GM12892 (cell line): ENCODE results near the gene AKAP13.

ENCODE experiments used
- DNase-seq: peaks from one replicate; pipeline ENCODE4 v3.0.0; 2011; ENCODE audit not compliant: insufficient read length
- FAIRE-seq: peaks from 2 replicates; lab custom pipeline; 2011; peaks lifted over from hg19 to GRCh38; lab: Jason Lieb, UNC
- POLR2A ChIP-seq: IDR thresholded peaks from 2 replicates; pipeline ENCODE4 v1.6.1; 2011; ENCODE audit warnings: low read depth, low read length, control low read depth
- POLR2AphosphoS5 ChIP-seq: IDR thresholded peaks from 2 replicates; pipeline ENCODE4 v1.6.1; 2011; ENCODE audit warnings: low read depth, low read length, control low read depth
- TAF1 ChIP-seq: IDR thresholded peaks from 2 replicates; pipeline ENCODE4 v1.6.1; 2011; ENCODE audit warnings: low read depth, mild to moderate bottlenecking, control low read depth, low read length, borderline replicate concordance

The AKAP13 gene

DNA sequence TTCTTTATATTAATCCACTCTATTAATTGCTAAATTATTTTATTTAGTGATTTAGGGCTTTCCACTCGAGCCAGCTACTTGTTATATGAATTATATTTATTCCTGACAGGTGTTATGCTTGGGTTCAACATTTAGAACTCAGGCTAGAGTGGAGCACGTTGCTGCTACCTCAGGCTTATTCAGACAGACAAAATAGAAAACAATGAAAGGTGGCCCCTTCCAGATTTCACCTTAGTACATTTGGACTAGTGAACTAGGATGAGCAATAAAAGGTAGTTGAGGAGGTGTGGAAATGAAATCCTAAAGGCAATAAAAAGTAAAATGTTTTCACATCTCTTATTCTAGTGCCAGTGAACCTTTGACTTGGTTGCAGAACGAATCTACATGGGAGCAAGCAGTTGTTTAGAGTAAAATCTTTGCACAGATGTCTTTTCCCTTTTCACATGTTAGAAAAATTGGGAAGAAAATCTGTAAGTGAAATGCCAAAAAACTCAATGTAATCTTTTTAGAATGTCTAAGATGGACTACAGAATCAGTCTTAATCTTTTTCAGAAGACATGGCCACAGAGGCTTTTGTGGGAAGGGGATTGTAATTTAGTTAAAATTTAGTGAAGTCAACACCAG lies 63.8 kb downstream of the AKAP13 start:
- no peak for FAIRE-seq

DNA sequence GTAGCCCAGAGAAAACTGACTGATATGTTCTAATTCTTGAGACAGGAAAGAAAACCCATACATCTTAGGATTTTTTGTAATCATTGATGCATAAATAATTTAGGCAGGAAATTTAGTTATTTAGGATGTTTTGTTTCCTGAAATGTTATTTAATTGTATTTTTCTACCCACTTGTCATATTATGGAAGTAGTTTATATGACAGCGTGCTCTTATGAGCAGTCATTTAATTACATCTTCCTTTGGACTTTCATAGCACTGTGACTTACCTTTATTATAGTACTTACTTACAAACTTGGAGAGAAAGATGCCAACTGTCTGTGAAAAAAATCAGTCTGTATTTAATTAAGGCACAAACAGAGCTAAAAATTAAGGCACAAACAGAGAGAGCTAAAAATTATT lies 65.0 kb downstream of the AKAP13 start:
- TF ChIP-seq POLR2AphosphoS5 (no peak), TAF1 (no peak), POLR2A (no peak)
- no peak for DNase-seq
- no peak for FAIRE-seq

More for the DNA sequence above, 63.8 kb downstream of the AKAP13 start:
- TF ChIP-seq TAF1 (no peak), POLR2A (no peak), POLR2AphosphoS5 (no peak)
- no peak for DNase-seq

GRCh38 chr15:85451099-85451700 lies 70.8 kb downstream of the AKAP13 start:
- DNase-seq (no peak), FAIRE-seq (no peak)
- TF ChIP-seq TAF1 (no peak), POLR2A (no peak), POLR2AphosphoS5 (no peak)

DNA sequence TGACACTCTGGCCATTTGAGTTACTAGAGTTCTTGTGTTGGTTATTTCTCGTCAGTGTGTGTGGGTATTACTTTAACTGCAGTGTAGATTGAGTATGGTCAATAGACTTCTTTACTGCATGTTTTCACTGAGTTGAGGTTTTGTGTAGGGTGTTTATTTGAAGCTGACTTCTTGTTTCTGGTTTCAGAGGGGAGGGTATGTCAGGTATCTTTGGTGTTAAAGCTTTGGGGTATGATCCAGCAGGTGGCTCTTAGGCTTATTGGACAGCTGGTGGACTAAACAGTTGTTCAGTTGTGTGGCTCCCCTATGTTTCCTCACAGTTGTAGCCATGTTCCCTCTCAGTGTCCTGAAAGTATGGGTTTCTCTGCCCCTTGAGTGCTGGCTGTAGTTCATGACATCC lies 72.0 kb downstream of the AKAP13 start:
- peak; percentile 87 for FAIRE-seq
- no peak for TF ChIP-seq POLR2AphosphoS5
- TF ChIP-seq POLR2A, result no peak
- no peak for TF ChIP-seq TAF1
- no peak for DNase-seq

- DNase-seq (no peak), FAIRE-seq (no peak)
- TF ChIP-seq TAF1 (no peak), POLR2AphosphoS5 (no peak), POLR2A (no peak)
Measured at GRCh38 chr15:85453144-85453872, 72.9 kb downstream of the AKAP13 start.

- no peak for DNase-seq
- FAIRE-seq, result no peak
- TF ChIP-seq POLR2AphosphoS5 (no peak), POLR2A (no peak), TAF1 (no peak)
Measured at GRCh38 chr15:85454403-85454802, 74.0 kb downstream of the AKAP13 start.

DNA sequence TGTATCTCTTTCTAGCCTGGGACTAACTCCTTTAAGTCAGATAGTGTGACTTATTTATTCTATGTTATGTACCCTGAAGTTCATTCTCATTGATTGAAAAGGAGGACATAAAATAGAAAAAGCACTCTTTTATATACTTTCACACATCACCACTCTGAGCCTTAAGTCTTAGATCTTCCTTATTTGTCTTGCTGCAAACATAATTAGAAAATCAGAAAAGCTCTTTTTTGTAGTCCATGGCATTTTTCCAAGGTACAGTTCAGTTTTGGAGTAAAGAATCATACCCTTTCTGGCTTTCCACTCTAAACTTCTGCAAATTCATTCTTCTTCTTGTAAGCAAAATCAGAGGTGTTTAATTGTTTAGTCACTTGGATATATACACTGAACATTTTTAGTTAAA lies 75.5 kb downstream of the AKAP13 start:
- FAIRE-seq (no peak), DNase-seq (no peak)
- TF ChIP-seq POLR2A (no peak), POLR2AphosphoS5 (no peak), TAF1 (no peak)

GRCh38 chr15:85456798-85457197 lies 76.4 kb downstream of the AKAP13 start:
- FAIRE-seq (peak; percentile 72), DNase-seq (no peak)
- TF ChIP-seq POLR2A (no peak), TAF1 (no peak), POLR2AphosphoS5 (no peak)

DNA sequence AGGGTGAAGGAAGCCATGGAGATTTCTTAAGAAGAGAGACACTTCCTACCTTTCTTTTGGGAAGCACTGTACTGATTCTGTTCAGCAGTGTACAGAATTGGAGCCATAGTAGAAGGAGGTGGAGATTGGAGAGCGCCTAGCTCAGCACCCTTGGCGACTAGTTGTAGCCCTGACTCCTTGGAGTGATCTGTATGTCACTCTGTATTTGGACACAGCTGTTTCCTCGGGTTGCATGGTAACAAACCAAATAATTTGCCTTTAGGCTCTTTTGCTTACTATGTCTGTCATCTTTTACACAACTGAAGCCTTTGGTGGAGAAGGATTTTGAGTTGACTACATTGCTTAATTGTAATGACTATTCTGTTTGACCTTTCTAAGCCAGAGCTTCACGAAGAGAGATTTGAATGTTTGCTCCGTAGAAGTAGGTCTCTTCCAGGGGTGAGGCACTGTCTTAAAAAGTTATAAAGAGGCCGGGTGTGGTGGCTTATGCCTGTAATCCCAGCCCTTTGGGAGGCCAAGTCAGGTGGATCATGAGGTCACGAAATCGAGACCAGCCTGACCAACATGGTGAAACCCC lies 77.1 kb downstream of the AKAP13 start:
- TF ChIP-seq POLR2A (no peak), TAF1 (no peak), POLR2AphosphoS5 (no peak)
- DNase-seq (no peak), FAIRE-seq (peak; percentile 62)

DNA sequence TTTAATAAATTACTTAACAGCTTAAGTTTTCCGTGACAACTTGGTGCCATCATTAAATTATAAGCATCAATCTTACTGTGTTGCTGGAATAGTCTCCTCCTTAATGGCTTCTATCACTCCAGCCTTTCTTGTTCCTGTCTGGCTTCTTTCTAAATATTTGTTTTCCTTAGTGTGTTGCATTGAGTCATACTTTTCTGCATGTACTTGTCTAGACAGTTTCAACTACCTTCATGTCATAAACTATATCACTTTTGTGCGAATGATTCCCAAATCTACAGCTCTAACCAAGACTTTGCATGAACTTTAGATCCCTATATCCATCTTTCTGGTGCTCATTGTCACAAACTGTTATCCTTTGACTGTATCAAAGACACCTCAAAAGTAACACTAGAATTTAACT lies 78.4 kb downstream of the AKAP13 start:
- FAIRE-seq (peak; percentile 46), DNase-seq (no peak)
- TF ChIP-seq POLR2A (no peak), POLR2AphosphoS5 (no peak), TAF1 (no peak)

DNA sequence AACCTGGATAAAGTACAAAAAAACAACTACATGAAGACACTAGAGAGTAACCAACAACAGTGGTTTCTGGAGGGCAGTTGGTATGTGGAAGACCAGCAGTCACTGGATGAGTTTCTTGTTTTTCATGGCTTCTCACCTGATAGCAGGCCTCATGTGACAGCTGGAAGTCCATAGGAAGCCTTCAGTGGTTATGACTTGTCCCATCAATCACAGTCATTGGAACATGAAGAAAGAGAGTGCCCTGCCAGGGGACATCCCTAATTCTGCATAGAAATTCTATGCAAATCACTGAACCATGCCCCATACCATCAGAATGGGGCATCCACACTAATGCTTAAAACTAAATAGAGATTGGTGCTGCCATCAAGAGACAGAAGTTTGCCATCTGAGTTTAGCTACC lies 81.6 kb downstream of the AKAP13 start:
- TF ChIP-seq TAF1, result no peak
- FAIRE-seq (no peak), DNase-seq (no peak)

DNA sequence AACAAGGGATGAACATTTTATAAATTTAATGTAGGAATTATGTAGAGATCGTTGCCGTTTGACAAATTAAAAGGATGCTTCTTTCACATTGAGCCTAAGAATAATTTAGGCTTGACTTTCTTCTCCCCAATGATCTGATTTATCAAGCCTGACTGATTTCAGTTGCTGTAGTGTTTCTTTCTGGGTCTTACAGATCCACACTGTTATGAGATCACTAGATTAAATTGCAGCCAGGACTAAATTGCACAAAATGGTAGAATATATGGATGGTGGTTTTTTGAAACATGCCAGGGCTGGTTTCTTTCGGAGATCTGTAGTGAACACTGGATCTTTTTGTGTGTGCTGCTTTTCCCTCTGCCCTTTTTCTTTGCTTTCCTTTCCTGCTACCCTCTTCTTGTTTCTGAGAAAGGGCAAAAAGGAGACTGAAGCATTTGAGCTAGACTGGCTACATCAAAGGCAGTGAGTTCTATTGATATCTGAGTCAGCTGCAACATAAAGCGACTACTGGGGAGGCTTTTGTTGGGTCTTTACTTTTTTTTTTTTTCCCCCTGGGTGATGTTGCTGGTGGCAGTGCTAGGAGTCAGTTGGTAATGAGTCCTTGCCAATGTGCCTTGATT lies 83.0 kb downstream of the AKAP13 start:
- FAIRE-seq (no peak), DNase-seq (no peak)
- TF ChIP-seq POLR2A (no peak), TAF1 (no peak), POLR2AphosphoS5 (no peak)
